HCT116 (cell line): ENCODE data around the gene UBAP2. TPM values are rescaled to one million over a fixed set of nuclear protein-coding genes. Genes with fewer than 3 reads are reported as not detected.

Experiments
- ATAC-seq: fragments of 200-7000 bp; cut with Tn5 transposase; 2 replicates; pipeline ENCODE4 v1.9.1; 2020; ENCODE audit warnings: mild to moderate bottlenecking, moderate library complexity
- BruUV-seq: library from RNA; stranded (reverse); fragments of 400-500 nt; replicated peaks from 2 replicates; lab custom pipeline; 2021; lab: Mats Ljungman, UMichigan
- CTCF ChIA-PET: fragments of 300-600 bp; sonication (Branson Sonifier 250); formaldehyde crosslinking; loops from one replicate; lab custom pipeline; 2021; ENCODE audit warnings: antibody characterized with exemption; lab: Charles Lee
- POLR2A ChIA-PET: fragments of 300-600, 350-600 bp; sonication (Branson Sonifier 250); formaldehyde crosslinking; loops from one replicate; lab custom pipeline; 2021; ENCODE audit warnings: antibody characterized with exemption; lab: Charles Lee
- RAD21 ChIA-PET, 2 experiments: fragments of 300-600 bp; sonication (Branson Sonifier 250); formaldehyde crosslinking; loops; one replicate each; lab custom pipeline; 2023; ENCODE audit warnings: low total read pairs in 2 of 2; ENCODE audit not compliant: uncharacterized antibody in 2 of 2, unreplicated experiment in 2 of 2, low non-redundant PET in 1 of 2; lab: Charles Lee
- DNase-seq: peaks from one replicate; pipeline ENCODE4 v3.0.0-alpha.2; 2010; ENCODE audit warnings: low read depth, low spot score
- H2AFZ ChIP-seq: fragments of 200-600 bp; shearing (Covaris generic), sonication (generic); 2 replicates; pipeline ENCODE4 v1.6.1; 2017; ENCODE audit warnings: low read depth, mixed run types, mixed read lengths, antibody characterized with exemption, low read length; ENCODE audit not compliant: poor library complexity, severe bottlenecking
- H3K27ac ChIP-seq: 2 replicates; pipeline ENCODE4 v1.5.1; 2012; ENCODE audit warnings: low read depth, low read length
- H3K27me3 ChIP-seq: fragments of 200-600 bp; sonication (generic); 2 replicates; pipeline ENCODE4 v1.6.1; 2016; ENCODE audit warnings: mixed run types, low read length, mixed read lengths; ENCODE audit not compliant: insufficient read depth
- H3K36me3 ChIP-seq, 2 experiments: fragments of 200-500 bp in 1 of 2; fragments of 200-600 bp in 1 of 2; sonication (Bioruptor generic) in 1 of 2; sonication (generic) in 1 of 2; 2 replicates each; pipeline versions ENCODE4 v1.5.1 to v1.6.1; 2014 to 2016; ENCODE audit warnings: low read length in 2 of 2, inconsistent platforms in 1 of 2, mixed read lengths in 1 of 2, mixed run types in 1 of 2; ENCODE audit not compliant: insufficient read depth in 2 of 2, control insufficient read depth in 1 of 2
- H3K4me1 ChIP-seq, 2 experiments: fragments of 200-600 bp in 1 of 2; sonication (generic) in 1 of 2; 2 replicates each; pipeline versions ENCODE4 v1.5.1 to v1.6.1; 2012 to 2017; ENCODE audit warnings: low read length in 2 of 2, inconsistent platforms in 1 of 2, mild to moderate bottlenecking in 1 of 2, mixed read lengths in 1 of 2, mixed run types in 1 of 2, moderate library complexity in 1 of 2; ENCODE audit not compliant: insufficient read depth in 2 of 2, control insufficient read depth in 1 of 2
- H3K4me2 ChIP-seq: fragments of 200-600 bp; sonication (generic); 2 replicates; pipeline ENCODE4 v1.6.1; 2017; ENCODE audit warnings: mixed run types, low read length, mixed read lengths
- H3K4me3 ChIP-seq, 2 experiments: fragments of 200-600 bp in 1 of 2; sonication (generic) in 1 of 2; replicated peaks in 1 of 2; 2 replicates each; pipeline ENCODE4 v1.5.1; 2011 to 2016; ENCODE audit warnings: low read length in 2 of 2, control low read depth in 1 of 2, low read depth in 1 of 2, mild to moderate bottlenecking in 1 of 2, mixed read lengths in 1 of 2, mixed run types in 1 of 2
- H3K79me2 ChIP-seq: fragments of 200-600 bp; sonication (generic); 2 replicates; pipeline ENCODE4 v1.6.1; 2017; ENCODE audit warnings: mild to moderate bottlenecking, mixed run types, low read length, moderate library complexity, mixed read lengths; ENCODE audit not compliant: insufficient read depth
- H3K9ac ChIP-seq: fragments of 200-600 bp; sonication (generic); 2 replicates; pipeline ENCODE4 v1.6.1; 2016; ENCODE audit warnings: low read length, mixed read lengths
- H3K9me2 ChIP-seq: fragments of 200-600 bp; sonication (generic), shearing (Covaris generic); 2 replicates; pipeline ENCODE4 v1.6.1; 2017; ENCODE audit warnings: mixed run types, mild to moderate bottlenecking, moderate library complexity; ENCODE audit not compliant: insufficient read depth
- H3K9me3 ChIP-seq, 2 experiments: fragments of 200-500 bp in 1 of 2; fragments of 200-600 bp in 1 of 2; sonication (Bioruptor generic) in 1 of 2; sonication (generic) in 1 of 2; 2 replicates each; pipeline ENCODE4 v1.6.1; 2014 to 2017; ENCODE audit warnings: low read length in 2 of 2, mixed read lengths in 2 of 2, inconsistent platforms in 1 of 2, low read depth in 1 of 2, mild to moderate bottlenecking in 1 of 2, mixed run types in 1 of 2, moderate library complexity in 1 of 2; ENCODE audit not compliant: control insufficient read depth in 1 of 2, insufficient read depth in 1 of 2
- H4K20me1 ChIP-seq: fragments of 200-600 bp; sonication (generic), shearing (Covaris generic); 2 replicates; pipeline ENCODE4 v1.6.1; 2017; ENCODE audit warnings: mixed run types, mild to moderate bottlenecking, moderate library complexity; ENCODE audit not compliant: insufficient read depth
- ATF3 ChIP-seq: IDR thresholded peaks from 2 replicates; pipeline ENCODE4 v1.6.1; 2012
- CBX3 ChIP-seq: IDR thresholded peaks from 2 replicates; pipeline ENCODE4 v1.6.1; 2012; ENCODE audit warnings: low read depth
- CEBPB ChIP-seq: IDR thresholded peaks from 2 replicates; pipeline ENCODE4 v1.6.1; 2012; ENCODE audit warnings: low read depth
- EGR1 ChIP-seq: IDR thresholded peaks from 2 replicates; pipeline ENCODE4 v1.6.1; 2012; ENCODE audit warnings: low read depth
- ELF1 ChIP-seq: IDR thresholded peaks from 2 replicates; pipeline ENCODE4 v1.6.1; 2012; ENCODE audit warnings: low read depth, borderline replicate concordance
- FOSL1 ChIP-seq: IDR thresholded peaks from 2 replicates; pipeline ENCODE4 v1.6.1; 2012; ENCODE audit warnings: low read depth
- JUND ChIP-seq: IDR thresholded peaks from 2 replicates; pipeline ENCODE4 v1.6.1; 2012
- POLR2A ChIP-seq: IDR thresholded peaks from 2 replicates; pipeline ENCODE4 v1.7.0; 2011; ENCODE audit warnings: borderline replicate concordance; ENCODE audit not compliant: insufficient read depth, insufficient read length; ENCODE audit errors: extremely low read depth
- RAD21 ChIP-seq: IDR thresholded peaks from 2 replicates; pipeline ENCODE4 v1.6.1; 2012; ENCODE audit warnings: low read depth, mild to moderate bottlenecking
- SIN3A ChIP-seq: IDR thresholded peaks from 2 replicates; pipeline ENCODE4 v1.6.1; 2012; ENCODE audit warnings: low read depth
- SP1 ChIP-seq: IDR thresholded peaks from 2 replicates; pipeline ENCODE4 v1.6.1; 2012; ENCODE audit warnings: low read depth
- TCF7L2 ChIP-seq: IDR thresholded peaks from 2 replicates; pipeline ENCODE4 v1.7.0; 2011; ENCODE audit warnings: borderline replicate concordance, inconsistent platforms; ENCODE audit not compliant: insufficient read depth, insufficient read length; ENCODE audit errors: extremely low read depth
- intact Hi-C: fragments of 100-400 bp; cut with micrococcal nuclease; formaldehyde crosslinking; loops from 2 replicates; pipeline ENCODE4 v1.10.0; 2022
- total RNA-seq: library from RNA; stranded (reverse); gene quantifications from one replicate; pipeline ENCODE4 v1.2.1, GENCODE V29; 2021; ENCODE audit not compliant: unreplicated experiment
- TF ChIP-seq, protein P1 (sequence below), 3 experiments: fragments of 200-600 bp in 1 of 3; sonication (generic) in 1 of 3; IDR thresholded peaks in 2 of 3; conservative IDR thresholded peaks in 1 of 3; 2 replicates each; pipeline ENCODE4 v1.5.1; 2012 to 2017; ENCODE audit warnings: low read depth in 2 of 3, low read length in 2 of 3, antibody characterized with exemption in 1 of 3, borderline replicate concordance in 1 of 3, control low read depth in 1 of 3, mild to moderate bottlenecking in 1 of 3, mixed read lengths in 1 of 3, mixed run types in 1 of 3, moderate library complexity in 1 of 3; ENCODE audit not compliant: insufficient read depth in 1 of 3

UBAP2 gene
- total RNA-seq, 1 experiment from 2014 or later: 51.3 TPM

DNA sequence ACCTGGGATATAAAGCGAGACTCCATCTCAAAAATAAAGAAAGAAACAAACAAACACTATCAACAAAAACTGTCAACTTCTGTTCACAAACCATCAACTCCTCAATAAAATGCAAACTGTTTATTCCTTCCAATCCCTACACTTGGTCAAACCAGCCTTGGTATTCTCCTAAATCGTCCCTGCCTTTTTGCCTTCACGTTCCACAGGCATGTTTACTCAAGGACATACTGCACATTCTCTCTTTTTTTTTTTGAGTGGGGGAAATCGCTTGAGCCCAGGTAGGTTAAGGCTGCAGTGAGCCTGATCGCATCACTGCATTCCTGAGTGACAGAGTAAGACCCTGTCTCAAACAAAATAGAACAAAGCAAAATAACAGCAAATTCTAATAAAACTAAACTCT is 13.0 kb downstream of the UBAP2 start:
- no peaks in the 10 kb centered on the region for H3K27me3 ChIP-seq
- DNase-seq (no peak), ATAC-seq (no peak)
- no peak overlapping the region for H3K27ac ChIP-seq
- POLR2A ChIA-PET: no interaction called here
- RAD21 ChIA-PET: no interaction called here
- H3K4me1 ChIP-seq: no peaks in the 10 kb centered on the region
- H3K4me2 ChIP-seq: no peak overlapping the region
- H3K79me2 ChIP-seq: peaks cover 86% of the 10 kb centered on the region
- H3K4me3 ChIP-seq: no peak overlapping the region
- no TSS peak for BruUV-seq
- H3K9me3 ChIP-seq: no peaks in the 10 kb centered on the region
- no peak overlapping the region for H3K9ac ChIP-seq
- intact Hi-C loops: no loop called here
- H4K20me1 ChIP-seq: peaks cover 17% of the 10 kb centered on the region; the same call in 1 of the 2 replicates
- H2AFZ ChIP-seq: no peak overlapping the region
- TF ChIP-seq SIN3A (no peak), CBX3 (no peak), EGR1 (no peak), CEBPB (no peak), ELF1 (no peak), ATF3 (no peak), FOSL1 (no peak), JUND (no peak), POLR2A (no peak), TCF7L2 (no peak), RAD21 (no peak), SP1 (no peak)
- TF ChIP-seq, protein P1, sequence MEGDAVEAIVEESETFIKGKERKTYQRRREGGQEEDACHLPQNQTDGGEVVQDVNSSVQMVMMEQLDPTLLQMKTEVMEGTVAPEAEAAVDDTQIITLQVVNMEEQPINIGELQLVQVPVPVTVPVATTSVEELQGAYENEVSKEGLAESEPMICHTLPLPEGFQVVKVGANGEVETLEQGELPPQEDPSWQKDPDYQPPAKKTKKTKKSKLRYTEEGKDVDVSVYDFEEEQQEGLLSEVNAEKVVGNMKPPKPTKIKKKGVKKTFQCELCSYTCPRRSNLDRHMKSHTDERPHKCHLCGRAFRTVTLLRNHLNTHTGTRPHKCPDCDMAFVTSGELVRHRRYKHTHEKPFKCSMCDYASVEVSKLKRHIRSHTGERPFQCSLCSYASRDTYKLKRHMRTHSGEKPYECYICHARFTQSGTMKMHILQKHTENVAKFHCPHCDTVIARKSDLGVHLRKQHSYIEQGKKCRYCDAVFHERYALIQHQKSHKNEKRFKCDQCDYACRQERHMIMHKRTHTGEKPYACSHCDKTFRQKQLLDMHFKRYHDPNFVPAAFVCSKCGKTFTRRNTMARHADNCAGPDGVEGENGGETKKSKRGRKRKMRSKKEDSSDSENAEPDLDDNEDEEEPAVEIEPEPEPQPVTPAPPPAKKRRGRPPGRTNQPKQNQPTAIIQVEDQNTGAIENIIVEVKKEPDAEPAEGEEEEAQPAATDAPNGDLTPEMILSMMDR (IDR thresholded peaks at IDR 0.05 in 2 of 3, conservative IDR thresholded peaks at IDR 0.05 in 1 of 3; ENCODE audit: borderline replicate concordance in 1 of 3, insufficient read depth in 1 of 3, low read depth in 2 of 3, low read length in 2 of 3): no peak
- CTCF ChIA-PET: no interaction called here
- 0 out of 4 replicates have a peak, but pooled peaks cover 0 to 4% of the 10 kb centered on the region in 2 experiments for H3K36me3 ChIP-seq
- H3K9me2 ChIP-seq: no peaks in the 10 kb centered on the region
